Prostate gland (tissue), 2 donors: ENCODE measurements around the gene CLEC16A. TPM values are rescaled to one million over a fixed set of nuclear protein-coding genes. Genes with fewer than 3 reads are reported as not detected.
A peak's percentile ranks its signal among the peaks of the same experiment; 100 is the strongest.

Source experiments
- DNase-seq: peaks from one replicate; pipeline ENCODE4 v3.0.0-alpha.2; 2019; ENCODE audit warnings: low spot score
- H3K27ac ChIP-seq, 2 donors: fragments of 200-600 bp; sonication (generic); 2 replicates each; pipeline ENCODE4 v1.5.1; 2017 to 2019
- H3K27me3 ChIP-seq: fragments of 200-600 bp; sonication (generic); replicated peaks from 2 replicates; pipeline ENCODE4 v1.5.1; 2019; ENCODE audit not compliant: insufficient read depth
- H3K36me3 ChIP-seq, 2 donors: fragments of 200-600 bp; sonication (generic); 1 replicate in 1 of 2; 2 replicates in 1 of 2; pipeline versions ENCODE4 v1.5.1 to v1.8.1; 2017 to 2019
- H3K4me1 ChIP-seq: fragments of 200-600 bp; sonication (generic); replicated peaks from 2 replicates; pipeline ENCODE4 v1.5.1; 2019
- H3K4me3 ChIP-seq, 2 donors: fragments of 200-600 bp; sonication (generic); 2 replicates each; pipeline ENCODE4 v1.5.1; 2017 to 2019
- H3K9me3 ChIP-seq: fragments of 200-600 bp; sonication (generic); 2 replicates; pipeline ENCODE4 v1.5.1; 2017
- CTCF ChIP-seq, 4 experiments: fragments of 200-600 bp in 2 of 4; fragments of 450-650 bp in 2 of 4; sonication (generic) in 2 of 4; IDR thresholded peaks; 1 replicate in 3 of 4; 2 replicates in 1 of 4; pipeline ENCODE4 v1.5.1; 2016 to 2019; ENCODE audit warnings: antibody characterized with exemption in 4 of 4, mild to moderate bottlenecking in 2 of 4, moderate library complexity in 2 of 4
- POLR2A ChIP-seq: fragments of 450-650 bp; IDR thresholded peaks from one replicate; pipeline ENCODE4 v1.6.1; 2016; ENCODE audit warnings: antibody characterized with exemption, mild to moderate bottlenecking
- POLR2AphosphoS5 ChIP-seq: sonication (generic); formaldehyde crosslinking; IDR thresholded peaks from one replicate; pipeline ENCODE4 v1.6.1; 2017; ENCODE audit warnings: antibody characterized with exemption
- whole genome bisulfite sequencing: methylation state at CpG from one replicate; pipeline ENCODE4 v1.1.5; 2018; 5-methylcytosine and 5-hydroxymethylcytosine counted together
- intact Hi-C: fragments of 100-400 bp; cut with DNase I; formaldehyde crosslinking; loops from one replicate; pipeline ENCODE4 v1.14.2; 2022
- total RNA-seq, 2 donors: library from RNA; depleted of rRNA; stranded (reverse); fragments of >200 nt; gene quantifications; one replicate each; pipeline ENCODE4 v1.1.0, GENCODE V29; 2016

The CLEC16A gene
- total RNA-seq, 2 donors from 2014 or later, result 26.1 to 52.2 TPM

DNA sequence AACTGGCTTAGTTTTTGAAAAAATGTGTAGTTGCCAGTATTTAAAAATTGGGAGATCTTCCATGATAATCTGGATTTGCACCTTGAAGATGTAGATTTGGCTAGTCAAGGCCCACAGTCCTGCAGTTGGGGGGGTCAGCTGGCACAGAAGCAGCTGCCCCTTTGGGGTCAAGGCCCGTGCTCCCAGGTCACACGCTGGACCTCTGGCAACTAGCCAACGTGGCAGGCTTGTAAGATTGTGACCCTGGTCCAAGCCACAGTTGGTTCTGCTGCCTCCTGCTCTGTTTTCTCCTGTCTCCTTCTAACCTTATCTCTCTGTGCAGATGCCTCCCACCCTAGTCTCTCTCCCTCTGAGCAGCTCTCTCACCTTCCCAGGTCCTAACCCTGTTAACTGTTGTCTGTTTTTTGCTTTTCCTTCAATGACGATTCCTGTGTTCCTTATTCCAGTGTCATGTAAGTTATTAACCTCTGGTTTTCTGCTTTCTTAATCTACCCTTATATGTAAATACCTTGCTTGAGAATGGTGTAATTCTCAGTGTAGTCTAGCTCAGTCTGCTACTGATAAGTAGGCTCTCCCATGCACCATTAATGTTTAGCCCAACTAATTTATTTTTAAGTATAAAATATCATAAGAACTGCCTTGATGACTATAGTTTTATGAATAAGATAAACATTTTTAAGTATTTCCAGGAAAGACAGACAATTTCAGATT, 27.9 kb downstream of the CLEC16A start:
- TF ChIP-seq CTCF (IDR thresholded peaks at IDR 0.05), result no peak
- TF ChIP-seq POLR2A, result no peak
- TF ChIP-seq POLR2AphosphoS5, result no peak
- H3K9me3 ChIP-seq, result no peaks in the 10 kb centered on the region
- H3K4me1 ChIP-seq, result no peaks in the 10 kb centered on the region
- intact Hi-C loops, result loop anchor here (5.0 to 10.0 kb wide), 3 partner anchors 133 to 385 kb away; no protein-coding TSS in a partner anchor
- no peak overlapping the region for H3K4me3 ChIP-seq
- WGBS, result 57% methylated on average over 4 of the region's 4 CpGs
- no peak overlapping the region for H3K27ac ChIP-seq
- H3K27me3 ChIP-seq, result no peaks in the 10 kb centered on the region
- H3K36me3 ChIP-seq, result no peaks in the 10 kb centered on the region
- DNase-seq, result no peak

DNA sequence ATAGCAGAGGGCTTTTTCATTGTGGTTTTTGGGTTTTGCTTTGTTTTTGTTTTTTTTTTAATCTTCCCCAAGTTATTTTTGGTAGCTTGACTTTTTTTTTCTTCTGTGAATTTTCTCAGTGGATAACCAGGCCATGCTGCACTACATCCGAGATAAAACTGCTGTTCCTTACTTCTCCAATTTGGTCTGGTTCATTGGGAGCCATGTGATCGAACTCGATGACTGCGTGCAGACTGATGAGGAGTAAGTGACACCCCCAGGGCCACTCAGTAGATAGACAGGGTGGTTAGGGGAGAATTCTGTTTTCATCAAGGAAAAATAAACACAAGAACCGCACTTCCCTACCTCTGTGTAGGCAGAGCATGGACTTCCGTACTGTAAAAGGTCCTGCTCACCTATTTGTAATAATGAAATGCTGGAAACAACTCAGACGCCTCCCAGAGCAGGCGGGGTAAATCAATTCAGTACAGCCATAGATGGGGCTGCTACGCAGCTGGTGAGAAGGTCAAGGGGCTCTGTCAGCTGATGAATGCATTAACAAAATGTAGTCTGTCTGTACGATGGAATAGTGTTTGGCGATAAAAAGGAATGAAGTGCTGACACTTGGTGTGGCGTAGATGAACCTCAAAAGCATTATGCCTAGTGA, 28.6 kb downstream of the CLEC16A start:
- no peak for TF ChIP-seq POLR2AphosphoS5
- no peak for TF ChIP-seq POLR2A
- no peak for TF ChIP-seq CTCF (IDR thresholded peaks at IDR 0.05)
- Histone ChIP-seq H3K27me3 (no peaks in the 10 kb centered on the region), H3K4me1 (no peaks in the 10 kb centered on the region), H3K4me3 (no peak overlapping the region), H3K27ac (no peak overlapping the region), H3K9me3 (no peaks in the 10 kb centered on the region), H3K36me3 (no peaks in the 10 kb centered on the region)
- intact Hi-C loops, result loop anchor here (5.0 to 10.0 kb wide), 3 partner anchors 132 to 384 kb away; no protein-coding TSS in a partner anchor
- WGBS, result 88% methylated on average over 12 of the region's 12 CpGs
- DNase-seq, result no peak

DNA sequence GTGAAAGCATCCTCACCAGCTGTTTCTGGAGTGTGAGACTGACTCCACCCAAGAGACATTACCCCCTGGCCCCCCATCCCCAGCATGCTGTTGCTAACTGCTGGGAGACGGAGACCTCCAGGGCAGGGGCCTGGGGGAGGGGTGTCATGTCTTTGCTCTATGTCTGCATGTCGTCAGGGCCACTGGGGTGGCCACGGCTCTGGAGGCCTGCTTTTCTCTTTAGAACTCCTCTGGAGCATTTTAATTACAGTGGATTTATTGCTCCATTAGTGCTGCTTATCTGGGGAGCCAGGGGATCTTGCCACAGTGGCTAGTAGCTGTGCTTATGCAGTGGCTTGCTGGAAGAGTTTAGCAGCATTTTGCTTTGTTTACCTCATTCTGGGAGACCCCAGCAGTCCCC, 32.3 kb downstream of the CLEC16A start:
- TF ChIP-seq POLR2A, result no peak
- H3K4me3 ChIP-seq, result no peak overlapping the region
- no peaks in the 10 kb centered on the region for H3K9me3 ChIP-seq
- H3K4me1 ChIP-seq, result peaks cover 7% of the 10 kb centered on the region
- intact Hi-C loops, result loop anchor here (10.0 kb wide), 2 partner anchors 128 to 158 kb away; no protein-coding TSS in a partner anchor
- DNase-seq, result no peak
- no peak overlapping the region for H3K27ac ChIP-seq
- H3K27me3 ChIP-seq, result no peaks in the 10 kb centered on the region
- WGBS, result 66% methylated on average over 3 of the region's 3 CpGs
- no peaks in the 10 kb centered on the region for H3K36me3 ChIP-seq

DNA sequence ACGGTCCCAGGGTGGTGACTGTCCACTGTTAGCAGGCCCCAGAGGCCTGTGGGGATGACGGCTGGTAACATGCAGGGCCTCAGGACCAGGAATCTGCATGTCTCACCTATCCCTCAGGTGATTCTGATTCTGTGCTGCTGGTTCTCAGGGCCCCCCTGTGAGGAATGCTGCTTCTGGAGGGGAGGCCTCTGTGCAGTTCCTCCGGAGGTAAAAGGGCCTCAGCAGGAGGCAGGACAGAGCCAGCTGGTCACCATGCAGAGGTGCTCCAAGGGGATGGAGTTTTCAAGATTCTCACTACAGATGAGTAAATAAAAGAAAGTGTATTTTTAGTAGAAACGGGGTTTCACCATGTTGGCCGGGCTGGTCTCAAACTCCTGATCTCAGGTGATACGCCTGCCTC, 33.8 kb downstream of the CLEC16A start:
- H3K4me3 ChIP-seq, result no peak overlapping the region
- peaks cover 7% of the 10 kb centered on the region for H3K4me1 ChIP-seq
- H3K27me3 ChIP-seq, result no peaks in the 10 kb centered on the region
- DNase-seq, result no peak
- H3K36me3 ChIP-seq, result no peaks in the 10 kb centered on the region
- intact Hi-C loops, result loop anchor here (10.0 kb wide), 2 partner anchors 127 to 157 kb away; no protein-coding TSS in a partner anchor
- H3K9me3 ChIP-seq, result no peaks in the 10 kb centered on the region
- no peak overlapping the region for H3K27ac ChIP-seq
- WGBS, result 87% methylated on average over 6 of the region's 6 CpGs
- no peak for TF ChIP-seq CTCF (IDR thresholded peaks at IDR 0.05)
- TF ChIP-seq POLR2AphosphoS5, result no peak
- TF ChIP-seq POLR2A, result no peak

GRCh38 chr16:10978871-10979446, 34.6 kb downstream of the CLEC16A start:
- 76% methylated on average over 14 of the region's 14 CpGs for WGBS
- peaks cover 7% of the 10 kb centered on the region for H3K4me1 ChIP-seq
- no peak for TF ChIP-seq POLR2A
- no peak for TF ChIP-seq CTCF (IDR thresholded peaks at IDR 0.05)
- TF ChIP-seq POLR2AphosphoS5, result no peak
- DNase-seq, result no peak
- intact Hi-C loops, result loop anchor here (10.0 kb wide), 2 partner anchors 126 to 156 kb away; no protein-coding TSS in a partner anchor
- no peak overlapping the region for H3K4me3 ChIP-seq
- peak overlapping the region; percentile 45 to 66 for H3K27ac ChIP-seq
- no peaks in the 10 kb centered on the region for H3K27me3 ChIP-seq
- H3K9me3 ChIP-seq, result no peaks in the 10 kb centered on the region
- no peaks in the 10 kb centered on the region for H3K36me3 ChIP-seq
